ENCODE data around the gene ATF7. TPM values are rescaled to one million over a fixed set of nuclear protein-coding genes. Genes with fewer than 3 reads are reported as not detected.
"Not testable (repeated sequence)": the region's sequence is repeated elsewhere in the genome, so short reads cannot be mapped to it uniquely, and the experiment has no call there.

The ATF7 gene
- 8.0 TPM for total RNA-seq

DNA sequence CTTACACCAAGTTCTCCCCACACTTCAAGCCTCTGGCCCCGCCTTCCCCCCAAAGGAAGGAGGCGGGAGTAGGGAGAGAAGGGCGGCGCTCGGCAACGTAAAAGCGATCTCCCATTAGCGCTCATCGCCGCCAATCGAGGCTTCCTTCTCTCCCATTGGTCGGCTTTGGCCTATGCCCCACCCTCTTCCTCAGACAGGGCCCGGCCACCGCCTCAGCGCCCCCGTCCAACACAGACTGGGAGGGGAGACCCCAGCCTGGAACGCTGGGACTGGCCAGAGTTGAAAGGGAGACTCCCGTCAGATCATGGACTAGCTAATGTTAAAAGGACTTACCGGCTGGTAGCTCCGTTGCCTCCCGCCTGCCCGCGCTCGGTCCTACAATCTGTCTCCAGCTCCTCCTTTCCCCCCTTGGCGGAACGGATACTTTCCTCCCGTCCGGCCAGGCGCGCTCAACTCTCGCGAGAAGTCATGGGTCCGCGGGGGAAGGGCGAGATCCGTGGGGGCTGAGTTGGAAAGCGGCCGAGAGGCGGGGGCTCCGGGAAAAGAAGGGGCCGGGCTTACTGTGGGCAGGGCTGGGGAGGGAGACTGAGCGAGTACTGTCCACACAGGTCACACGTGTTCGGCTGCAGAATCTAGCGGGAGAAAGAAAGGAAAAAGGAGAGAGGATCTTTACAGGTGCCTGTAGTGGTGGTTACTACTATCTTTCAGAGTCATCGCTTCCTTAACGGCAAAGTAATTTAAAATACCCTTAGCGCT lies at the start of gene ATF7:
TSS of gene ATF7 (minus strand) at position 437 of the 756 bp plus-strand sequence. CDS start 25,382 bp downstream, outside the sequence.
- peak; percentile 98 for DNase-seq

DNA sequence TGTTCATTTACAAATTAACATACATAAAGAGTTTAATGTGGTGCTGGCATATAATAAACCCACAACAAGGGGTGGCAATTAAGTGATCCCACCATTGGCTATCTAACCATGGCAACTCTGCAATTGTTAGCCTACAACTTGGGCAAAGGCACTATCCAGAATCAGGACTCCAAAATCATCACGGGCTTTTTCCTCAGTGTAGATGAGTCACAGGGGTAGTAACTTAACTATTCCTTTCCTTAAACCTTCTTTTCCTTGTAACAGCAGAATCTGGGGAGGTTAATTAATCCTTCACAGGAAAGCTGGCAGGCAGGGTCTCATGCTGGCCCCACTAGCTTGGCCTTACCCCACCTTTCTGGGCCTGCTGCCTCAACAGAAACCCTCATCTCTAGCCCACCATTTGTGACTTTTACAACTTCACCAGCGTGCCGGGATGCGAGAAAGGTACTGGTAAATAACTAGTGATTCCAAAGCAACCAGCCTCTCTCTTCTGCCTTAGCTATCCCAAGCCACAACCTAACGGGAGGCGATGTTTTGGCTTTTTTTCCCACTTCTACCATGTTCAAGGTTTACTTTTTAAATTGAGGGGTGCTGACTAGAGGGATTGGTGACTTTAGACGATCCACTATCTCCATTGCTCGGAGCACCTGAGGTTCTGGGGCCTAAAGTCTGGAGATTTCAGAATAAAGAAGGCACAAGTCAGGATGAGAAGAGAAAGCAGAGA lies 49.0 kb upstream of the ATF7 start:
- DNase-seq = no peak

GRCh38 chr12:53670971-53671370 lies 44.8 kb upstream of the ATF7 start:
- DNase-seq = no peak

GRCh38 chr12:53670308-53670707 lies 44.1 kb upstream of the ATF7 start:
- no peak for DNase-seq

- DNase-seq = no peak
These were observed 40.9 kb upstream of the ATF7 start for GRCh38 chr12:53667080-53667479.

DNA sequence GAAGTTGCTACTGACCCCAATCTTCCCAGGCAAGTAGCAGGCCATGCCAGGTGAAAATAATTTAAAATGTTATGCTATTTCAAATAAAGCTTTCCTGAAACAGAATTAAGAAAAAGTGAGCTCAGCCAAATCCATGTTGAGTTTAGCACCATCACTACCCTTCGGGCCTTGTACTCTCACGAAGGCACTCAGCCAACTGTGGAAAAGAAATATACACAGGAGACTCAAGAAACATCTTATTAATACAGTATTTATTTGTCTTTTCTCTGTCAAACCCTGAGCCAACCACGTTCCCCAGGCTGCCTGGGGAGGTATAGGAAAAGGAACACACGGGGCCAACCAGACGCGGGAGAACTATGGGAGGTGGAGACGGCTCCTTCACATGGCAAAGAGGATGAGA lies 38.8 kb upstream of the ATF7 start:
- no peak for DNase-seq

DNA sequence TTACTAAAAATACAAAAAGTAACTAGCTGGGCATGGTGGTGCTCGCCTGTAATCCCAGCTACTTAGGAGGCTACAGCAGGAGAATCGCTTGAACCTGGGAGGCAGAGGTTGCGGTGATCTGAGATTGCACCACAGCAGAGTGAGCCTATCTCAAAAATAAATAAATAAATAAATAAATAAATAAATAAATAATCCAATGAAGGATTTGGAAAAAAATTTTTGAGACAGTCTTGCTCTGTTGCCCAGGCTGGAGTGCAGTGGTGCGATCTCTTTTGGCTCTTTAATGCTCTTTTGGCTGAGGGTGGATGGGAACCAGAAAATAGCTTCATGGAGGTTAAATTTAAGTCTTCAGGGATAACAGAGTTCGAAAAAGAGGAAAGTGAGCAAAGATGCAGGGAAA lies 38.0 kb upstream of the ATF7 start:
- no peak for DNase-seq

- DNase-seq = no peak
These were observed 33.9 kb upstream of the ATF7 start for GRCh38 chr12:53660041-53660440.

GRCh38 chr12:53659571-53659981 lies 33.4 kb upstream of the ATF7 start:
- no peak for DNase-seq

GRCh38 chr12:53659011-53659551 lies 32.9 kb upstream of the ATF7 start:
- peak; percentile 66 for DNase-seq

- no peak for DNase-seq
These were observed 30.9 kb upstream of the ATF7 start for GRCh38 chr12:53657041-53657440.

DNA sequence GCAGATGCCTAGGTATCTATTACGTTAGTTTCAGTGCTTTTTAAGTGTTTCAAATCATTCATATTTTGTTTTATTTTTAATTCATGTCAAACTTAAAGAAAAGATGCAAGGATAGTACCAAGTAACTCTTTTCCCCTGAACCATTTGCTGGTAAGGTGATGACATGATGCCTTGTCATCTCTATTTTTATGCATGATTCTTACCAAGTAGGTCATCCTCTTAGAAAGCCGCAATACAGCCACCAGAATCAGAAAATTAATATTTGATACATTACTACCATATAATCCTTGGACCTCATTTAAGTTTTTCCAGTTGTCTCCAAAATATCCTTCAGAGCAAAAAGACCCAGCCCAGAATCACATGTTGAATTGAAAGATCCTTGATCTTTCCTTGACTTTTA lies 27.4 kb upstream of the ATF7 start:
- no peak for DNase-seq

- DNase-seq = no peak
These were observed 26.2 kb upstream of the ATF7 start for GRCh38 chr12:53652366-53652765.

DNA sequence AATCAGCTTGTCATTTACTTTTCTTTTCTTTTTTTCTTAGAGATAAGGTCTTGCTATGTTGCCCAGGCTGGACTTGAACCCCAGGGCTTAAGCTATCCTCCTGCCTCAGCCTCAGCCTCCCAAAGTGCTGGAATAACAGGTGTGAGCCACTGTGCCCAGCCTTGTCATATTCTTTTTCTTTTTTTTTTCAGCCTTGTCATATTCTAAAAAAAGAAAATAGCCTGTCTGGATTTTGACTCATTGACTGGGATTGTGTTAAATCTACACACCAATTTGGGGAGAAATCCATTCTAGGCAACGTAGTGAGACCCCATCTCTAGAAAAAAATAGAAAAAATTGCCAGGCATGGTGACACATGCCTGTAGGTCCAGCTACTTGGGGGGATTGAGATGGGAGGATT lies 25.6 kb upstream of the ATF7 start:
- DNase-seq = no peak

DNA sequence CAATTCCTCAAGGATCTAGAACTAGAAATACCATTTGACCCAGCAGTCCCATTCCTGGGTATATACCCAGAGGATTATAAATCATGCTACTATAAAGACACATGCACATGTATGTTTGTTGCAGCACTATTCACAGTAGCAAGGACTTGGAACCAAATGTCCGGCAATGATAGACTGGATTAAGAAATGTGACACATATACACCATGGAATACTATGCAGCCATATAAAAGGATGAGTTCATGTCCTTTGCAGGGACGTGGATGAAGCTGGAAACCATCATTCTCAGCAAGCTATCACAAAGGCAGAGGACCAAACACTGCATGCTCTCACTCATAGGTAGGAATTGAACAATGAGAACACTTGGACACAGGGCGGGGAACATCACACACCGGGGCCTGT lies 20.1 kb upstream of the ATF7 start:
- DNase-seq = not testable (repeated sequence)

DNA sequence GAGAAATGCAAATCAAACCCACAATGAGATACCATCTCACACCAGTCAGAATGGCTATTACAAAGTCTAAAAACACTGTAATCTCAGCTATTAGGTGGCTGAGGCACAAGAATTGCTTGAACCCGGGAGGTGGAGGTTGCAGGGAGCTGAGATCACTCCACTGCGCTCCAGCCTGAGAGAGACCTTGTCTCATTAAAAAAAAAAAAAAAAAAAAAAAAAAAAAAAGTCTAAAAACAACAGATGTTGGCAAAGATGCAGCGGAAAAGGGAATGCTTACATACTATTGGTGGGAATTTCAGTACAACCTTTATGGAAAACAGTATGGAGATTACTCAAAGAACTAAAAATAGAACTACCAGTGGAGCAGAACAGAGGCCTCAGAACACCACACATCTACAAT lies 19.0 kb upstream of the ATF7 start:
- no peak for DNase-seq

- no peak for DNase-seq
These were observed 18.0 kb upstream of the ATF7 start for GRCh38 chr12:53644133-53644532.

DNA sequence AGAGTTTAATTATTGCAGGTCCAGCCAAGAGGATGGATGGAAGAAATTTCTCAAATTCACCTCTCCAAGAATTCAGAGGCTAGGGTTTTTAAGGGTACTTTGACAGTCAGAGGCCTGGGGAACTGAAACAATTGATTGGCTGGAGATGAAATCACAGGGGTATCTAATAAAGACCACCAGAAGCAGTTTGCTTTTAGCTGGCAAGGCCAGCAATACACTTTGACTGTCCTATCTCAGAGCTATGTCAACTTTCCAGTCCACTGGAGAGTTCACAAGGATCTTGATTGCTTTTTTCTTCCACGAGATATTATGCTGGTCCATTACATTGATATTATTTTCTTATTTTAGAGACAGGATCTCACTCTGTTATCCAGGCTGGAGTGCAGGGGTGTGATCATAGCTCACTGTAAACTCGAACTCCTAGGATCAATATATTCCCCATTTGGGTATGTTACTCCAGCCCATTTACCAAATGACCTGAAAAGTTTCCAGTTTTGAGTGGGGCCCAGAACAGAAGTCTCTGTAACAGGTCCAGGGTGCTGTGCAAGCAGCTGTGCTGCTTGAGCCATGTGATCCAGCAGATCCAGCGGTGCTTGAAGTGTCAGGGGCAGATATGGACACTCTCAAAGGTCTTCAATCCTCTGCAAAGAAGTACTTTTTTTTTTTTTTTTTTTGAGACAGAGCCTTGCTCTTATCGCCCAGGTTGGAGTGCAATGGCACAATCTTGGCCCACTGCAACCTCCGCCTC lies 17.2 kb upstream of the ATF7 start:
- DNase-seq = no peak

DNA sequence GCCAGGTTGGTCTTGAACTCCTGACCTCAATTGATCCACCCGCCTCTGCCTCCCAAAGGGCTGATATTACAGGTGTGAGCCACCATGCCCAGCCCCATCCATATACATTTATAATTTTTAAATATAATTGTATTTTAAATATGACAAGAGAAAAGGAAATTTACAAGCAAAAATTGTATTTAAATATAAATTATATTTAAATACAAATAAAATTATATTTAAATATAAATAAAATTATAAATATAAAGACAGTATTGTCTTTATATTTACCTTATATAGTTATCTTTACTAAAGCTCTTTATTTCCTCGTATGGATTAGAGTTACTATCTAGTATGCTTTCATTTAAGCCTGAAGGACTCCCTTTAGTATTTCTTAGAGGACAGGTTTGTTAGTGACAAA lies 11.9 kb upstream of the ATF7 start:
- no peak for DNase-seq

DNA sequence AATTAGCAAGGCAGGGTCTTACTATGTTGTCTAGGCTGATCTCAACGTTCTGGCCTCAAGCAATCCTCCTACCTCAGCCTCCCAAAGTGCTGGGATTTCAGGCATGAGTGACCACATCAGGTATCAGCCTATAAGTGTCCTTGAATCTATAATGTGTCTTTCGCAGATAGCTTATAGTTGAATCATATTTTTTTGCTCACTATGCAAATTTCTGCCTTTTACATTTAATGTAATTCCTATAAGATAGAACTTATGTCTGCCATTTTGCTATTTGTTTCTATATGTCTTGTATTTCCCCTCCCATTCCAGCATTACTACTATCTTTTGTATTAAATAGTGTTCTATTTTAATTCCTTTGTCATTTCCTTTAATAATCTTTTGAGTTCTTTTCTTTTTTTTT lies 10.5 kb upstream of the ATF7 start:
- DNase-seq = no peak

DNA sequence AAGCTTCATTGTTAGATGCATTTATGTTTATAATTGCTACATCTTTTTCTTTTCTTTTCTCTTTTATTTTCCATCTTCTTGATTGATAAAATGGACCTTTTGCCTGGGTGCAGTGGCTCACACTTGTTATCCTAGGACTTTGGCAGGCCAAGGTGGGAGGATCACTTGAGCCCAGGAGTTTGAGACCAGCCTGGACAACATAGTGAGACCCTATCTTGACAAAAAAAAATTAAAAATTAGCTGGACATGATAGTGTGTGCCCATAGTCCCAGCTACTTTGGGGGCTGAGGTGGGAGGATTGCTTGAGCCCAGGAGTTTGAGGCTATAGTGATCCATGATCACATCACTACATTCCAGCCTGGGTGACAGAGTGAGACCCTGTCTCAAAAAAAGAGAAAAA lies 9.5 kb upstream of the ATF7 start:
- DNase-seq = not testable (repeated sequence)

DNA sequence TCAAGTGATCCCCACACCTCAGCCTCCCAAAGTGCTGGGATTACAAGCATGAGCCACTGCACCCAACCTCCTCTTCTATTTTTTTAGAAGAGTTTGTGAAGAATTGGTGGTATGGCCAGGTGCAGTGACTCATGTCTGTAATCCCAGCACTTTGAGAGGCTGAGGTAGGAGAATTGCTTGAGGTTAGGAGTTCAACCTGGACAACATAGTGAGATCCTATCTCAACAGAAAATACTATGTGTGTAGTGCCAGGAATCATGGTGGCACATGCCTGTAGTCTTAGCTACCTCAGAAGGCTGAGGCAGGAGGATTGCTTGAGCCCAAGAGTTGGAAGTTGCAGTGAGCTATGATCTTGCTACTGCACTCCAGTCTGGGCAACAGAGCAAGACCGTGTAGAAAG lies 5.5 kb upstream of the ATF7 start:
- DNase-seq = no peak

- no peak for DNase-seq
These were observed 1.7 kb upstream of the ATF7 start for GRCh38 chr12:53627919-53628318.
